Erythroblast (primary cell): ENCODE data around the gene COQ6.

Experiments
- GATA1 ChIP-seq: IDR thresholded peaks from 2 replicates; pipeline ENCODE4 v1.6.1; 2011; ENCODE audit warnings: low read depth, mild to moderate bottlenecking, control low read depth, low read length, moderate library complexity
- POLR2A ChIP-seq: IDR thresholded peaks from 2 replicates; pipeline ENCODE4 v1.6.1; 2011; ENCODE audit warnings: mild to moderate bottlenecking, low read length

GRCh38 chr14:74008843-74009499 is 58.9 kb downstream of the COQ6 start:
- TF ChIP-seq POLR2A (no peak), GATA1 (no peak)
